ENCODE measurements around the gene CDH22.
A peak's percentile ranks its signal among the peaks of the same experiment; 100 is the strongest.

The CDH22 gene, protein sequence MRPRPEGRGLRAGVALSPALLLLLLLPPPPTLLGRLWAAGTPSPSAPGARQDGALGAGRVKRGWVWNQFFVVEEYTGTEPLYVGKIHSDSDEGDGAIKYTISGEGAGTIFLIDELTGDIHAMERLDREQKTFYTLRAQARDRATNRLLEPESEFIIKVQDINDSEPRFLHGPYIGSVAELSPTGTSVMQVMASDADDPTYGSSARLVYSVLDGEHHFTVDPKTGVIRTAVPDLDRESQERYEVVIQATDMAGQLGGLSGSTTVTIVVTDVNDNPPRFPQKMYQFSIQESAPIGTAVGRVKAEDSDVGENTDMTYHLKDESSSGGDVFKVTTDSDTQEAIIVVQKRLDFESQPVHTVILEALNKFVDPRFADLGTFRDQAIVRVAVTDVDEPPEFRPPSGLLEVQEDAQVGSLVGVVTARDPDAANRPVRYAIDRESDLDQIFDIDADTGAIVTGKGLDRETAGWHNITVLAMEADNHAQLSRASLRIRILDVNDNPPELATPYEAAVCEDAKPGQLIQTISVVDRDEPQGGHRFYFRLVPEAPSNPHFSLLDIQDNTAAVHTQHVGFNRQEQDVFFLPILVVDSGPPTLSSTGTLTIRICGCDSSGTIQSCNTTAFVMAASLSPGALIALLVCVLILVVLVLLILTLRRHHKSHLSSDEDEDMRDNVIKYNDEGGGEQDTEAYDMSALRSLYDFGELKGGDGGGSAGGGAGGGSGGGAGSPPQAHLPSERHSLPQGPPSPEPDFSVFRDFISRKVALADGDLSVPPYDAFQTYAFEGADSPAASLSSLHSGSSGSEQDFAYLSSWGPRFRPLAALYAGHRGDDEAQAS

DNA sequence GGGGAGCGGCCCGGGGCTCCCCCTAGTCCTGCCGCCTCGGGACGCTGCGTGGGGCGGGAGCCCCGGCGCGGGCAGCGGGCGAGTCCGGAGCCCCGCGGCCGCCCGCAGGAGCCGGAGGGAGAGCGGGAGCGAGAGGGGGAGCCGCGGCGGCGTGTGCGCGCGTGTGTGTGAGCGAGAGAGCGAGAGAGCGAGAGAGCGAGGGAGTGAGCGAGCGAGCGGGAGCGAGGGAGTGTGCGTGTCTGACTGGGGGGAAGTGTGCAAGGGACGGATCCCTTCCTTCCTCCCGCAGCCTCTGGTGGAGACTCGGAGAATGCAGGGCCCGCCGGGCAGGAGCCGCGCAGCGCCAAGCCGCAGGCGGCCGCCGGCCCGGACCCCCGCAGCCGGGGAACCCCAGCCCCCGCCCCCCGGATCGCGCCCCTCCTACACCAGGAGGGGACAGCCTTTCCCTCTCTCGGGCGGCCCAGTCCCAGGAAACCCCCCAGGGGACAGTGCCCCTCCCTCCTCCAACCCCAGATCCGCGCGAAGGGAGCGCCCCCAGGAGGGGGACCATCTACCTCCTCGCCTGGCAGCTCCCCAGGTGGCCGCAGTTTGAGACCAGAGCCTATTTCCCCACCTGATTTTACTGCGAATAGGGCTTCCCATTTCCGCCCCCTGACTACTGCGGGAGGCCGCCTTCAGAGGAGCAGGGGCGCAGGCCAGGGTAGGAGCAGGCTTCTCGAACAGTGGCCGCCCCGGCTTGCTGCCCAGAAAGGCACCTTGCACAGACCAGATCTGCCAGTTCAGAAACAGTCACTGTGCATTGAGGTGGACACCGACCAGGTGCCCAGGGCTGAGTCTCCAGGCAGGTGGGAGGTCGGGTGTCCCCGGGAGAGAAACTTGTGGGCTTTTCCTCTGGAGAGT is at the start of gene CDH22:
Gene CDH22 (minus strand): TSS at position 241 of the 900 bp plus-strand sequence. CDS start 57,204 bp downstream, outside the sequence.
- peak; percentile 51 to 61 for ATAC-seq

DNA sequence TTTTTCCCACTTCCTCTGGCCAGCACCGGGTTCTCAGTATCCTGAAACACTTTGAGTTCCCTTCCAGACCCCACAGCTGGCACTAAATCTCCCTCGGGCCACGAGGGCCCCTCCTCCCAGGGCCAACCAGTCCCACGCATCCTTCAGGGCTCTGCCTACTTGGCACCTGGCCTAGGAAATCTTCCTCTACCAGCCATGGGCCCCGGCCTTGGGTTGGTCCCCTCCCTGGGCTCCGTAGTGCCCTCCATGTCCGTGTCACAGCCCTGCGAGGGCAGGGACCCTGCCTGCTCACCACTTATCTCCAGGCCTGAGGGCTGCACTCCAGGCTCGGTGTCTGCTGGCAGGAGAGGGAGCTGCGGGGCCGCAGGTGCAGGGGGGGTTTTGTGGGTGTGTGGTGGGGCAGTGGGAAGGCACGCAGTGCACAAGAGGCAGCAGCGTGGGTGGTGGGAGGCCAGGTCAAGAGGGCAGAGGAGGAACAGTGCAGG is 48.8 kb upstream of the CDH22 start:
- ATAC-seq: no peak

DNA sequence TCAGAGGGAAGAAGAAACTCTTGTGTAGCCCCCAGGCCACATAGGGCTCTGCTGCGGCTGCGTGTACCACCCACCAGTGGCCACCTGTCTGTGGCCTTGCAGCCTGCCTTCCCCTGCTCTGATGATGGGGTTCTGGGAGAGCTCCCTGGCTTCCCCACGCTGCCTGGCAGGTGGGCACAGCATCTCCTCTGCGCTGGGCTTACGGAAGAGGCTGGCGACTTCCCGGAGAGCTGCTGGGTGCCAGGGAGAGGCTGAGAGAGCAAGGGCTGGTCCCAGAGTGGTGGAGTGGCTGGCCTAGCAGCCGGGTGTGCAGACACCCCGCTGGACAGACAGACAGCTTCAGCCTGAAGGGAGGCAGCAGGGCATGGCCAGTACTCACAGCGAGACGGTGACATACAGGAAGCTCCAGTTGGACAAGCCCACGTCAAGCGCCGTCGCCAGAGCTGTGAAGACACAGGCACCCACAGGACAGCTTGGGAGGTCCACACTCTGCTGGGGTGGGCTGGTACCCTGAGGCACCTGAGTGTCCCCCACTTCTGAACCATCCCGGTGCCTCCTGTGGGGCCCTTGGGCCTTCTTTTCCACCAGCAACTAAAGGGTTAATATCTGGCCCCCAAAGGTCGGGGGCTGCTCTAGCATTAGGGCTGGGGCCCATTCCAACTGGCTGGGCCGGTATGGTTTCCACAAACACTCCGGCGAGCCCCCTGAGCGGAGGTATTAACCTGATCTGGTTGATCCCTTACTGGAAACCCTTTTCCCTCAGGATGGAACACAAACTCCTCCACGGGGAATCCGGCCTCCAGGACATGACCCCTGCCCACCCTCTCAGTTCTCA is 48.1 kb upstream of the CDH22 start:
- ATAC-seq: no peak

DNA sequence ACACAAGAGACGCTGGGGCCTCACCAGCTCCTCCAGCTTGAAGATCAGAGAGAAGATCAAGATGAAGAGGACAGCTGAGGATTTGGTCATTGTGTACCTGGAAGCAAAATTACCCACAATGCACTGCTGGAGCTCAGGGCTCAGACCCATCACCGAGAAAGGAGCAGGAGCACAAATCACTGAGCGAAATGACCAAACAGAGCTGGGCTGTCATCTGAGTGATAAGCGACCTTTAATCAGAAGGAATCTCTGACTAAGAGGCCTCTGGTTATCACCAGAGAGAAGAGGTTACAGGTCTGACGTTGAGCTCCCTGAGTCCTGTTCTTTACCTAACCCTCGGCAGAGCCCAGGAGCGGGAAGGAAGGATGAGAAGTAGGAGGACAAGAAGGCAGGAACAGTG is 47.5 kb upstream of the CDH22 start:
- ATAC-seq: no peak

DNA sequence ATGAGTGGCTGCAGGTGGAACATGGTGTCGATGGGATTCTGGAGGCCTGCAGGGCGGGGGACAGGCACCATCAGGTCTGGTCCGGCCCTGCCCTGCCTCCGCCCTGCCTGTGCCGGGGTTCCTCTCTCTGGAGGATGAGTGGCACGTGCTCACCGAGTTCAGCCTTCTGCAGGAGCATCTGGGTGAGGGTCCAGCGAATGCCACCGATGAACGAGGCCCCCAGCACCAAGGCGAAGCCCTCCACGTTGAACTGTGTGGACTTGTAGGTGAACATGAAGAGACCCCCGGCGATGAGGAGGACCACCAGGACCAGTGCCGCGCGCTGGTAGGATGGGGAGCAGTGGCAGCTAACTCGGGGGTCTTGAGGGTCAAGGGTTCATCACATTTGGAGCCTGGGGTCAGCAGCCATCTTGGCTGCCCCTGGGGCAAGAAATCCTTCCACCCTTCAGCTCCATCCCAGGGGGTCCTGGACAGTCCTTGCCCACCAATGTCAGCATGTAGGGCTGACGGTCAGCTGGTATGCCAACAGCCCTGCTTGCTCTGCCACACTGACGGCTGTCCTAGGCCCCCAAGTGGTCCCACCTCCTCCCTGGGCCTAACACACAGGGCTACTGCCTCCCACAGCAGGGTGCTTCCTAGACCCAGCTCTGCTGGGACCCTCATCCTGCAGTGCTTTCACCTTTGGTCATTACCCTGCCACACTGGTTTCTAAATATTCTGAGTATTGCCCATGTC is 46.8 kb upstream of the CDH22 start:
- ATAC-seq: no peak

DNA sequence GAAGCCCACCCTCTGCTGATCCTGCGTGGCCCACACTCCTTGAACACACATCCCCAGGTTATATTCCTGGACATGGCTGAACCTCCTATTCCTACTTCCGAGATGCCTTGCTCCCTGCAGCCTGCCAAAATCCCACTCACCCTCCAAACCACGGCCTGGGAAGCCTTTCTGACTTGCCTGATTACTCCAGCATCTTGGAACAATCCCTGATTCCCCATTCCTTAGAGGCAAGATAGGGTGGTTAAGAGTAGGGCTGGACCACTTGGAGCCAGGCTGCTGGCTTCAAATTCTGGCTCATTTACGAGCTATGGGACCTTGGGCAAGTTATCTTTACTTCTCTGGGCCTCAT is 45.9 kb upstream of the CDH22 start:
- ATAC-seq: no peak

DNA sequence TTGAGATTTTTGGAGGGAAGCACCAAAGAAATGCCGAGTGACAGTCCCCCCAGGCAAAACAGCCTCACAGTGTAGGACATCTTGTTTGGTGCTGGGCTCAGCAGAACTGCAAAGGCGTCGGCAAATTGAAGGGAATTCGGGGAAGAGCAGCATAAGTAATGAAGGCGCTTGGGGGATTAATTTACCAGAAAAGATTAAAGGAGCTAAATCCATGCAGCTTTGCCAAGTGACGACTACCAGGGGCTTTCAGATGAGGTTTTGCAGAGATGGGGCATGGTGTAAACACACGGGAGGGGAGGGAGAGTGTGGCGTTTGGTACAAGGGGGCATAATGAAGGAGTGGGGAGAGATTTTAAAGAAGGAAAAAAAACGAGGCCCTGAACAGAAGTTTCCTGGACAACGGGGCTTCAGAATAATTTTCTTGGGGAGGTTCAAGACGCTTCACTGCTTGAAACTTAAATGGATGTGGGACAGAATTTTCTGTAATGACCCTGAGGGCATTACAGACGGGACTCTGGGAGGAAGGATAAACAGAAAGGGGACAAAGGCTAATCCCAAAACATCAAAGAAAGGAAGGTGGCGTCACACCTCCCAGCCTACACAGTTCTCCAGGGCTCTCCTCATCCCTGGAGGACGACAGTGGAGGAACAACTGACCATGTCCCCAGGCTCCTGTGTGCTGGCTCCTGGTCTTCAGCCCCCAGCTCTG is 45.4 kb upstream of the CDH22 start:
- ATAC-seq: no peak

DNA sequence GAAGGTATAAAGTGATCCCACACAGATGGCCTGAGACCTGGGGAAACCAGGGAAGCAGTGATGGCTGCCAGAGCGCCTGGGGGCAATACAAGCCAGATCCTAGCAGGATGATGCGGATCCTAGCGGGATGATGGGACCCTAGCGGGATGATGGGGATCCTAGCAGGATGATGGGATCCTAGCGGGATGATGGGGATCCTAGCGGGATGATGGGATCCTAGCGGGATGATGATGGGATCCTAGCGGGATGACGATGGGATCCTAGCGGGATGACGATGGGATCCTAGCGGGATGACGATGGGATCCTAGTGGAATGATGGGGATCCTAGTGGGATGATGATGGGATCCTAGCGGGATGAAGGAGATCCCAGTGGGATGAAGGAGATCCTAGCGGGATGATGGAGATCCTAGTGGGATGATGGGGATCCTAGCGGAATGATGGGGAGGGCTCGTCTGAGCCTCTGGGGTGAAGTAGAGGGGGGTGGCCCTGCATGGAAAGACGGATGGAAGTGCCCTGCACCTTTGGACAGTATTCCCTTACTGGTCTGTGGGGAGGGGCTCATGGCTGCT is 44.2 kb upstream of the CDH22 start:
- no peak for ATAC-seq

DNA sequence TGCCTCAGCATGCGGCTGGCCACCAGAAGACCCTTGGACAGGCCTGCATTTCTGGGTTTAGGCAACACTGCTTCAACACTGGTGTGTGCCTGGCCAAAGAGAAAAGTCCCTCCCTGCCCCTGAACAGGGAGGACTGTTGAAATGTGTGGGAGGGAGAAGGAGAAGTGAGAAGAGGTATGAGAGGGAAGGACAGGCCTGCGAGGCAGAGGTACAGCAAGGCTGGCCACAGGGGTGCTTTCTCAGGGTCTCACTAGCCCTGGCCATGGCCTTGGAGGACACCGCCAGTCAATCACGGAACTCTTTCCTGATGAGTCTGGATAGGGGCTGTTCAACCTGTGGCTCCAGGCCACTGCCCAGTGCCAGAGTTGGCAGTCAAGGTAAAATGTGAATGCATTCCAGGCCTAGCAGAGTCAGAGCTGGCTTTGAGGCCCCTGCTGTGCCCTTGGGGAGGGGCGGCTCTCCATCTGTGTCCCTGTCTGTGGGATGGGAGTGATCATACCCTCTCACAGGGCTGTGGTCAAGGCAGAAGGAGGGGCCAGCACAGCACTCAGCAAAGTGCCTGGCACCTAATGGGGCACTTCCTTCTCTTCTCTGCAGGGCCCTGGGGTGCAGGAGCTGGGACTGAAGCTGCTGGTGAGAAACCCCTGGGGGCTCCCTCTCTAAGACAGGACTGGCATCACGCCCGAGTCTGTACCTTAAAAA is 43.2 kb upstream of the CDH22 start:
- ATAC-seq: no peak

DNA sequence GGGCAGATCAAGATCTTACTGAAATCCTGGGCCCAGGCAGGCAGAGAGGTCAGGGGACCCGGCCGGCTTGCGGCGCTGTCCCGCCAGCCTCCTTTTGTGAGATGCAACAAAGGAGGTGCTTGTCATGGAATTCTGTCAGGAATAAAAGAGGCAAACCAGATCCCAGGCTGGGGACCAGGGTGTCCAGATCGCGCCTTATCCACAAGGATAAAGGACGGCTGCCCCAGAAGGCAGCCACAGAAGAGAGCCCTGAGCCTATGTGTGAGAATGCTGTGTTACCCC is 42.6 kb upstream of the CDH22 start:
- no peak for ATAC-seq

DNA sequence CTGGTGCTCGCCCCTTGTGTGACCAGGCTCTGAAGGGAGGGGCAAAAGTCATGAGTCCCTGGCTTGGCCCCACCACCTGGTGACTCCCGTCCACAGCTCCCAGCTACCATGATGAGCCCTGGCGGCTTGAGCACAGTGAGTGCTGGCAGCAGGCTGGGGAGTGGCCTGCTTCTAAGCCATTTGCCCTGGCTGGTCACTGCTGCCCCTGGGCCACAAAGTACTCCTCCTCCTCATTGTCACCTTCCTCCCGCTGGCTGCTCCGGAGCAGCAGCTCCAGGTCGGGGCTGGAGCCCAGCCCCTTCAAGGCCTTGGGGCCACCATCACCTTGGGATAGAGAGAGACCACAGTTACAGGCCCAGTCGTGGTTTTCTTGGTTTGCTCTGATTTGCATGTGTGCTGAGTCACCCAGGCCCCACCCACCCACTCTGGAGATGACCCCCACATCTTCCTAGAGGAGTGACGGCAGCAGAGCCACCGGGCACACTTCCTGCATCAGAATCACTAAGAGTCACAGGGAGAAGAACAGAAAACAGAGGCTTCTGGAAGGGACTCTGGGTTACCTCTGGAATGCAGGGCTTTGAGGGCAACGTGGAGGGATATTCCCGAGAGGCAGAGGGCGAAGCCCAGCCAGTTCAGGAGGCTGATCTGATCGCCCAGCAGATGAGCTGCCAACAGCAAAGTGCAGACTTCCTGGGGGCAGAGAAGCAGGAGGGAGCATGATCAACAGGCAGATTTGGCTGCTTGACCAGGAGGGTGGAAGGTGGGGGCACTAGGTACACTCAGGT is 42.1 kb upstream of the CDH22 start:
- peak; percentile 39 to 53 for ATAC-seq

DNA sequence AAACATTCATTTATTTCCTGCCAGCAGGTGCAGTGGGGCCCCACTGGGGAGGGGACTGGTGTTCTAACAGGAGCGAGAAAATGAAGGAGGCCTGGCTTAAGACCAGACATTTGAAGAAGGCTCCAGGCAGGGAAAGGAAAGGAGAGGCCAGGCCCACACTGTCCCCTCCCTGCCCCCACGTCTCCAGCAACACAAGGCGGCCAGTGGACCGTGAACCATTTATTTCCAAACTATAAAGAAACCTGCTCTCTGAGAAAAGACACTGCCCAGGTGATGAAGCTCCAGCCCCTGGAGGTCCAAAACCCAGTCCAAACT is 41.4 kb upstream of the CDH22 start:
- no peak for ATAC-seq

DNA sequence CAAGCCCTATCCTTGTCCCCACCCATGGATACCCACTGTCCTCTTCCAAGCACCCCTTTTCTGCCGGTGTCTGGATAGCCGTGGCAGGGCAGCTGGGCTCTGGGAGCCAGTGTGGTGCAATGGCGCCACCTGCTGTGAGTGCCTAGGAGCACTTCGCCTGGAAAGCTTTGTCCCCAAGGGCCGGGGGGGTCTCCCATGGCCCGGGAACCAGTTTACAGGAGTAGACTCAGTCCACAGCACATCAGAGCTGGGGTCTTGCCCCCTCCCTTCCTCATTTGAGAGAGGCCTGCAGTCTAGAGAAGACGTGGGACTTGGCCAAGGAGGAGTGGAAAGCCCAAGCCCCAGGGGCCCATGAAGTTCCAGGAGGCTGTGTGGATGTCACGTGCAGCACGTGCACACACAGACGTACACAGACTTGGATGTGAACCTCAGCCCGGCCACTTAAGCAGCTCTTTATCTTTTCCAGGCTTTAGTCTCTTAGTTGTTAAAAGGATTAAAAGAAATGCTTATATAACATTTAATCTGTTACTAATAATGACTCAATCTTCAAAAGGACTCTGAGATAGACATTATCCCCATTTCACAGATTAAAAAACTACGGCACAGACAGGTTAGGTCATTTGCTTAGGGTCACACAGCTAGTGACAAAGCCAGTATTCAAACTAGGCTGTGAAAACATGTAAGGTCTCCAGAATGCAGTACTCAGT is 40.9 kb upstream of the CDH22 start:
- ATAC-seq: peak; percentile 31 to 35

DNA sequence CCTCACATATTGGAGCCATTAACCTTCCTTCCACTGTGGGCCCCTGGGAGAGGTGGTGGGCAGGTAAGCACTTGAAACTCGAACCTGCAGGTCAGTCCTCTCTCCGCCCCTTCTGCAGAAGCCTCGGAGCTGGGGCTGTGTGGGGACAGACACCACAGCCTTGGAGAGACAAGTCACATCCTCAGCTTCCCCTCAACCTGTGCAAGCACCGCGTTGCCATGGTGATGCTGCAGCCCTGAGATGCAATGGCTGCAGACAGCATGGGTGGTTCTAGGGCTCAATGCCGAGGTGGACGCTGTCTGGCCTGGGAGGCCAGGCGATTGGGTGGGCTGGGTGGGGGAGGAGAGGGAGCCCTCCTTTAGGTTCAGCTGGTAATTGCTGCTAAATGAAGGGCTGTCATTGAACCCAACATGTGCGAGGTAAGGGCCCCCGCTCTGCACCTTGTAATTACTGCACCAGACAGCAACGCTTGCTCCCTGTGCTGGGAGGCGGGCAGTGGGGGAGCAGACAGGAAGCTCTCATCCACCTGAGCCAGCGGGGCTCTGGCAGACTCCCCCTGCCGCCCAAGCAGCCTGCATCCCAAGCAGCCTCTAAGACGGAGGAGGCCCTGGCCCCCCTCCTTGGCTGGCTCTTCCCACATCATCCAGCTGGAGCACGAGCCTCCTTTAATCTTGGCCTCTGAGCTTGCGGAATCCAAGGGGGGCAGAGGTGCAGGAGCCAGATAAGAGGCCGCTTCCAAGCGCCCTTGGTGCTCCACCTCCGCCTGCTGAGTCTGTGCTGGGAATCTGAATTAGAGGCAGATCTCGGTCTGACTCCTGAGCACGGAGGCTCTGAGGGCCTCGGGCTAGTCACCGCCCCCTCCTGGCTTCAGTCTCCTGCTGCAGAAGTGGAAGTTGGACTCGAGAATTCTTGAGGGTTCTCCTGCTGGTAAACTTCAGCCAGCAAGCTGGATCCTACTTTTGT is 39.8 kb upstream of the CDH22 start:
- ATAC-seq: no peak

DNA sequence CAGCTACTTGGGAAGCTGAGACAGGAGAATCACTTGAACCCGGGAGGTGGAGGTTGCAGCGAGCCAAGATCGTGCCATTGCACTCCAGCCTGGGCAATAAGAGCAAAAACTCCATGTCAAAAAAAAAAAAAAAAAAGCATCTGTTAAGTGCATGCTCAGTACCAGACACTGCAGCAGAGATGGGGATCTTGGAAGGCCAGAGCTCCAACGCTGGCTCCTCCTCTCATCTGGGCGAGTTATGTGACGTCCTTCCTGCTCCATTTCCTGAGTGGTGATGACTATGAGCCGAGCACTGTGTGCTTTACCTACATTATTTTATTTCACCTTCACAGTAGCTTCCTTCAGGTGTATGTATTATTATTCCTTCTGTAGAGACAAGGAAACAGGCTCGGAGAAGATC is 38.5 kb upstream of the CDH22 start:
- ATAC-seq: no peak

DNA sequence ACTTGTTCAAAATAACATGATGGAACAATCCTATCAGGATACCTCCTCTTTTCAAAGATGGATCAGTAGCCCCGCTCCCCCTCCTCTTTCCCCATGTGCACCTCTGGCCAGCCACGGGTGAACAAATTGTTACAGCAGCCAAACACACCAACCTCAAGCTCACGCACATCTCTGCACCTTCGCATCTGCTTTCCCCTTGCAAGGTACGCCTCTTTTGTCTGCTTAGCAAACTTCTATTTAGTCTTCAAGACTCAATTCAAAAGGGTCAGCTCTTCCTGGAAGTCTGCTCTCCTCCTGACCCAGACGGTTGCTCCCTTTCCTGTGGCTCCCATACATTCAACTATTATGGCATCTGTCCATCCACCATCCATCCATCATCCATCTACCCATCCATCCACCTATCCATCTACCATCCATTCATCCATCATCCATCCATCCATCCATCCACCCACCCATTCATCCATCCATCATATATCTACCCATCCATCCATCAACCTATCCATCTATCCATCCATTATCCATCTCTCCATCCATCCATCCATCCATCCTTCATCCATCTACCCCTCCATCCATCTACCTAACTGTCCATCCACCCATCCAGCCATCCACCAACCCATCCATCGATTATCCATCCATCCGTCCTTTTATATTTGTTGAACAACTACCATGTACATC is 36.3 kb upstream of the CDH22 start:
- no peak for ATAC-seq

DNA sequence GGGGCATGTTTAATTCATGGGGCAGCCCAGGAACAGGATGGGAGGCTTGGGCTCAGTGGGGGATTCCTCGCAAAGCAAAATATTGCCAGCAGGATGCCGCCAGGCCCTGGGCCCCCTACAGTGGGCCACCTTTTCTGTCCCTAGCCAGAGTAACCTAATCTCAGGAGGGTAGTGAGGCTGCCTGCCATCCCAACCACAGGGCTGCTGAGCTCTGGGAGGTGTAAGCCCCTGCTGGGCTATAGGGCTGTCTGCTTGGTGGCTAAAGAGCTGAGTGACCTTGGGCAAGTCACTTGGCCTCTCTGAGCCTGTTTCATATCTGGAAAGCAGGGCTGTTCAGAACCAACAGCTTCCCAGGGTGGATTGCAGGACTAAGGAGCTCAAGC is 35.7 kb upstream of the CDH22 start:
- ATAC-seq: no peak
